Glutamatergic neuron (in vitro differentiated cells): ENCODE data around the gene NFKBIA. TPM values are rescaled to one million over a fixed set of nuclear protein-coding genes. Genes with fewer than 3 reads are reported as not detected.

ENCODE experiments used
- DNase-seq: peaks from one replicate; pipeline ENCODE4 v3.0.0; 2022
- H3K27ac Mint-ChIP-seq: one replicate; pipeline ENCODE4 v1.8.0; 2020; ENCODE audit warnings: mild to moderate bottlenecking, mixed read lengths, inconsistent platforms; ENCODE audit not compliant: unreplicated experiment
- H3K27me3 Mint-ChIP-seq: one replicate; pipeline ENCODE4 v1.8.0; 2020; ENCODE audit warnings: mild to moderate bottlenecking, moderate library complexity, mixed read lengths, inconsistent platforms; ENCODE audit not compliant: unreplicated experiment
- H3K36me3 Mint-ChIP-seq: one replicate; pipeline ENCODE4 v1.8.0; 2020; ENCODE audit warnings: mild to moderate bottlenecking, mixed read lengths, inconsistent platforms; ENCODE audit not compliant: unreplicated experiment
- H3K4me1 Mint-ChIP-seq: one replicate; pipeline ENCODE4 v1.8.0; 2020; ENCODE audit warnings: mild to moderate bottlenecking, low read depth, mixed read lengths, inconsistent platforms; ENCODE audit not compliant: unreplicated experiment
- H3K4me3 Mint-ChIP-seq: one replicate; pipeline ENCODE4 v1.8.0; 2020; ENCODE audit warnings: mild to moderate bottlenecking, mixed read lengths, inconsistent platforms; ENCODE audit not compliant: unreplicated experiment
- H3K9me3 Mint-ChIP-seq: one replicate; pipeline ENCODE4 v1.8.0; 2020; ENCODE audit warnings: mild to moderate bottlenecking, moderate library complexity, mixed read lengths, inconsistent platforms; ENCODE audit not compliant: unreplicated experiment
- total RNA-seq: library from RNA; stranded (reverse); fragmentation: NEBNext Ultra II Directional; extraction: Animal tissue kit (Norgen Biotek cat#: 25700); gene quantifications from one replicate; pipeline ENCODE4 v1.2.1, GENCODE V29; 2021; ENCODE audit not compliant: unreplicated experiment
- TF ChIP-seq, protein P1 (sequence below): fragments of 200-600 bp; sonication (generic); IDR thresholded peaks from one replicate; pipeline ENCODE4 v1.5.0; 2021; ENCODE audit not compliant: partially characterized antibody, unreplicated experiment

Gene NFKBIA
- total RNA-seq, 1 donor from 2014 or later: 20.1 TPM

DNA sequence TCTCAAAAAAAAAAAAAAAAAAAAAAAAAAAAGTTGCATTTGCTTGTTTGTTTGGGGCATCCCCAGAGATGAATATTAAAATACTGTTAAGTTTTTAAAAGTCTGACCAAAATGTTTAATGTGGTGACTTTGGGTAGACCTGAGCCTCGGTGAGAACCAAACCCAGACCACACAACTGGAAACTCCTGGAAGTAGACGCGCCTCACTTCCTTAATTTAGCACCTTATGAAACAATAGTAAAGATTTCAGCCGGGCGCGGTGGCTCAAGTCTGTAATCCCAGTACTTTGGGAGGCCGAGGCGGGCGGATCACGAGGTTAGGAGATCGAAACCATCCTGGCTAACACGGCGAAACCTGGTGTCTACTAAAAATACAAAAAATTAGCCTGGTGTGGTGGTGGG lies 9.3 kb downstream of the NFKBIA start:
- H3K4me1 Mint-ChIP-seq: no peaks in the 10 kb centered on the region
- no peak overlapping the region for H3K4me3 Mint-ChIP-seq
- peaks cover 5% of the 10 kb centered on the region for H3K27me3 Mint-ChIP-seq
- DNase-seq: no peak
- H3K9me3 Mint-ChIP-seq: no peaks in the 10 kb centered on the region
- H3K27ac Mint-ChIP-seq: no peak overlapping the region
- TF ChIP-seq, protein P1, sequence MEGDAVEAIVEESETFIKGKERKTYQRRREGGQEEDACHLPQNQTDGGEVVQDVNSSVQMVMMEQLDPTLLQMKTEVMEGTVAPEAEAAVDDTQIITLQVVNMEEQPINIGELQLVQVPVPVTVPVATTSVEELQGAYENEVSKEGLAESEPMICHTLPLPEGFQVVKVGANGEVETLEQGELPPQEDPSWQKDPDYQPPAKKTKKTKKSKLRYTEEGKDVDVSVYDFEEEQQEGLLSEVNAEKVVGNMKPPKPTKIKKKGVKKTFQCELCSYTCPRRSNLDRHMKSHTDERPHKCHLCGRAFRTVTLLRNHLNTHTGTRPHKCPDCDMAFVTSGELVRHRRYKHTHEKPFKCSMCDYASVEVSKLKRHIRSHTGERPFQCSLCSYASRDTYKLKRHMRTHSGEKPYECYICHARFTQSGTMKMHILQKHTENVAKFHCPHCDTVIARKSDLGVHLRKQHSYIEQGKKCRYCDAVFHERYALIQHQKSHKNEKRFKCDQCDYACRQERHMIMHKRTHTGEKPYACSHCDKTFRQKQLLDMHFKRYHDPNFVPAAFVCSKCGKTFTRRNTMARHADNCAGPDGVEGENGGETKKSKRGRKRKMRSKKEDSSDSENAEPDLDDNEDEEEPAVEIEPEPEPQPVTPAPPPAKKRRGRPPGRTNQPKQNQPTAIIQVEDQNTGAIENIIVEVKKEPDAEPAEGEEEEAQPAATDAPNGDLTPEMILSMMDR: no peak
- peaks cover 5% of the 10 kb centered on the region for H3K36me3 Mint-ChIP-seq

DNA sequence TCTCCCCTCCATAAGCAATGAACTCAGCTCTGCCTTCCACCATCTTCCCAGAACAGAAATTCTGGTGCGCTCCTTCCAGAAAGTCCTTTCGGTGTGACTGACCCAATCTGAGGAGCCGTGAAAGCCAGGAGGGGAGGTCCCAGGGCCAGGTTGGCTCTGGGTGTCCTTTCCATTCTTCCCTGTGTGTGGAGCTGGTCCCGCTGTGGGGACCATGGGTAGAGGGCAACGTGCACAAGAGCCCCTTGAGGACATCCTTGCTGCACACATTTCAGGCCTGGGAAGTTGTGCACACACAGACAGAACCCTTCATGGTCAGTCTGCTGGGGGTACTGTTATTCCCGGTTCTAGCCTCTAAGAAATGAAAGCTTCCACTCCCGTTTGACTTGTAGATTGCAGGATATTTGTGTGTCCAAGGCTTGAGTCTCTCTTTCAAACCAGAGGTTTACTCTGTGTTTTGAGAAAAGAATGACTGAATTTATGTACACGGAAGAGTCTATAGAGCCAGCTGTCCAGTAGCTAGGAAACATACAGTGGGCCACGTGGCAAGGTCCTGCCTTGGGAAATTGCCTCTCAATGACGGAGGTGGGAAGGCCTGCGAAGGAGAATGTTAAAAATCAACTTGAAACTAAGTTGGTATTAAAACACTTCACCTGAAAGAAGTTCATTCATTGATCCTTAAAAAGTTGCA lies 10.1 kb downstream of the NFKBIA start:
- no peaks in the 10 kb centered on the region for H3K4me1 Mint-ChIP-seq
- H3K27ac Mint-ChIP-seq: no peak overlapping the region
- H3K27me3 Mint-ChIP-seq: peaks cover 5% of the 10 kb centered on the region
- H3K4me3 Mint-ChIP-seq: no peak overlapping the region
- H3K9me3 Mint-ChIP-seq: no peaks in the 10 kb centered on the region
- peaks cover 5% of the 10 kb centered on the region for H3K36me3 Mint-ChIP-seq
- TF ChIP-seq, protein P1: no peak
- no peak for DNase-seq

DNA sequence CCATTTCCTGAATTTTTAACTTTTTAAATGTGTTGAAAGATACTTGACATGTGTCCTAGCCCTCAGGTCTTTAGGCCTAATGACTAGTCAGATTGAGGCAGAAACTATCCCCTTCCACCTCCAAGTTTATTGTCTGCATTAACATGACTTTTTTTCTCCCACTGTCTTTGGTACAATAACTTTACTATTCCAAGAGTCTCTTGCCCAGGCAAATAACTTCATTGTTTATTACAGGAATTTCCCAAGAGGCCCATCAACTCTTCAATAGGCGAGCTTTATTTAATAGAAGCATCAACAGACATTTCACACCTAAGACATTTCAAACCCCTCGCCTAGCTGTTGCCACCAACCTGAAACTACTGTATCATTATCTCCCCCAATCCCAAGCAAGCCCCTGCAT lies 10.7 kb downstream of the NFKBIA start:
- Mint-ChIP-seq H3K27ac (no peak overlapping the region), H3K4me3 (no peak overlapping the region), H3K4me1 (no peaks in the 10 kb centered on the region)

DNA sequence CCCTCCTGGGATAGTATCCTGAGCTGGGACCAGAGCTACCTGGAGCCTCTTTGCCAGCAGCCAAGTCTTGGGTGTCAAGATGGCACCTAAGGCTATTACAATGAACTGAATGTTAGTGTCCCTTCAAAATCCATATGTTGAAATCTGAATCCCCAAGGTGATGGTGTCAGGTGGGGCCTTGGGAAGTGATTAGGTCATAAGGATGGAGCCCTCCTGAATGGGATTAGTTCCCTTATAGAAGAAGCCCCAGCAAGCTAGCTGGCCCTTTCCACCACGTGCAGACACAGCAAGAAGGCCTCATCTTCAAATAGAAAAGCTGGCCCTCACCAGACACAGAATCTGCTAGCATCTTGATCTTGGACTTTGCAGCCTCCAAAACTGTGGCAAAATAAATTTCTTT lies 12.4 kb downstream of the NFKBIA start:
- H3K4me1 Mint-ChIP-seq: peaks cover under 1% of the 10 kb centered on the region
- H3K27me3 Mint-ChIP-seq: peaks cover 5% of the 10 kb centered on the region
- H3K36me3 Mint-ChIP-seq: peaks cover 5% of the 10 kb centered on the region
- H3K9me3 Mint-ChIP-seq: peaks cover under 1% of the 10 kb centered on the region
- DNase-seq: no peak
- TF ChIP-seq, protein P1: no peak
- H3K27ac Mint-ChIP-seq: no peak overlapping the region
- no peak overlapping the region for H3K4me3 Mint-ChIP-seq

More for the DNA sequence above, 10.7 kb downstream of the NFKBIA start:
- Mint-ChIP-seq H3K27me3 (peaks cover 5% of the 10 kb centered on the region), H3K36me3 (peaks cover 5% of the 10 kb centered on the region), H3K9me3 (no peaks in the 10 kb centered on the region)
- TF ChIP-seq, protein P1: no peak
- DNase-seq: no peak

DNA sequence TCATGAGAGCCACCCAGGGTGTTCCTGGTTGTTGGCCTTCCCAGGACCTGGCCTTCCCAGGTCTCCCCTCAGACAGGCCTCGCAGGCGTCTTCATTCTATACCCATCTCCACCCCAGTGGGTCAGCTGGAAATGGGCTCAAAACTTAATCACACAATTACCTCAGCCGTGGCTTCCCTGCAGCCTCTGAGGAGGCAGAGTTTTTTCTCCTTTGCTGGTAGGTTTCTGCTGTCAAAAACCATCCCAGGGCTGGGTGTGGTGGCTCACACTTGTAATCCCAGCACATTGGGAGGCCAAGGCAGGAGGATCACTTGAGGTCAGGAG lies 13.2 kb downstream of the NFKBIA start:
- TF ChIP-seq, protein P1: no peak
- DNase-seq: no peak
- Mint-ChIP-seq H3K9me3 (peaks cover 4% of the 10 kb centered on the region), H3K36me3 (peaks cover 5% of the 10 kb centered on the region), H3K27ac (no peak overlapping the region), H3K27me3 (peaks cover 5% of the 10 kb centered on the region), H3K4me3 (no peak overlapping the region), H3K4me1 (peaks cover 7% of the 10 kb centered on the region)
